ENCODE data around the gene METTL1.

The METTL1 gene

DNA sequence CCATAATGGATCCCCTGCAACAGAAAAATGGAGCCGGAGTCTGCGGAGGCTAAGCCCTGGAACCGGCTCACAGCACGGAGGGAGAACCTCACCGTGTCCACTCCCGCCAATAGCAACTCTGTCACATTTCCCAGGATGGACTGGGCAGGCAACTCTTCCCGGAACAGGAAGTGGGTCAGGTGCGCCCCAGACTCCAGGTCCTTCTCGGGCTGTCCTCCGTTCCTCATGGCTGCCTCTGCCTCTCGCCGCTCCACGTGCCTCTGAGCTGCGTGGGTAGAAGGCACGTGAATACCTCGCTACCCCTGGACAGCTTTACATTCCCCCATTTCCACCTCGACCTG lies 7.3 kb downstream of the METTL1 start:
- TF ChIP-seq CTCF (IDR thresholded peaks at IDR 0.05; ENCODE audit: insufficient read depth, low read length, poor library complexity, severe bottlenecking) (no peak), EZH2phosphoT487 (conservative IDR thresholded peaks at IDR 0.05; ENCODE audit: low read length) (no peak)
- H3K36me3 ChIP-seq (ENCODE audit: low read length): no peaks in the 10 kb centered on the region
- no peaks in the 10 kb centered on the region for H3K9me2 ChIP-seq (replicated peaks; ENCODE audit: insufficient read depth, low read length)
- no peaks in the 10 kb centered on the region for H3K79me2 ChIP-seq (ENCODE audit: insufficient read depth, low read length)
- H3K9ac ChIP-seq (ENCODE audit: low read length): peak overlapping the region; percentile 36
- H4K20me1 ChIP-seq (ENCODE audit: low read depth, low read length): peaks cover 8% of the 10 kb centered on the region
- no peaks in the 10 kb centered on the region for H3K27me3 ChIP-seq (ENCODE audit: low read length)
- H3F3A ChIP-seq (ENCODE audit: insufficient read depth): no peaks in the 10 kb centered on the region
- peak overlapping the region; percentile 76 for H2AFZ ChIP-seq (ENCODE audit: low read depth, low read length, severe bottlenecking)
- no peak overlapping the region for H3K27ac ChIP-seq (ENCODE audit: low read depth, low read length)
- no peaks in the 10 kb centered on the region for H3K9me3 ChIP-seq (ENCODE audit: insufficient read depth, low read length)
- peak overlapping the region; percentile 52 for H3K4me2 ChIP-seq (ENCODE audit: low read depth, low read length, poor library complexity, severe bottlenecking)
- peak overlapping the region; percentile 36 for H3K4me3 ChIP-seq (ENCODE audit: insufficient read depth, low read length, poor library complexity, severe bottlenecking)

- Histone ChIP-seq H3K27me3 (ENCODE audit: low read length) (no peaks in the 10 kb centered on the region), H3K9me2 (replicated peaks; ENCODE audit: insufficient read depth, low read length) (no peaks in the 10 kb centered on the region), H2AFZ (ENCODE audit: low read depth, low read length, severe bottlenecking) (no peak overlapping the region), H3K4me3 (ENCODE audit: insufficient read depth, low read length, poor library complexity, severe bottlenecking) (no peak overlapping the region), H3K9ac (ENCODE audit: low read length) (no peak overlapping the region), H3F3A (ENCODE audit: insufficient read depth) (no peaks in the 10 kb centered on the region), H3K27ac (ENCODE audit: low read depth, low read length) (no peak overlapping the region), H3K79me2 (ENCODE audit: insufficient read depth, low read length) (no peaks in the 10 kb centered on the region), H3K36me3 (ENCODE audit: low read length) (no peaks in the 10 kb centered on the region), H3K4me2 (ENCODE audit: low read depth, low read length, poor library complexity, severe bottlenecking) (peak overlapping the region; percentile 52), H4K20me1 (ENCODE audit: low read depth, low read length) (peaks cover 8% of the 10 kb centered on the region), H3K9me3 (ENCODE audit: insufficient read depth, low read length) (no peaks in the 10 kb centered on the region)
- no peak for TF ChIP-seq CTCF (IDR thresholded peaks at IDR 0.05; ENCODE audit: insufficient read depth, low read length, poor library complexity, severe bottlenecking)
Measured at GRCh38 chr12:57763881-57764661, 7.8 kb downstream of the METTL1 start.

GRCh38 chr12:57762463-57762862 lies 9.4 kb downstream of the METTL1 start:
- H3K79me2 ChIP-seq (ENCODE audit: insufficient read depth, low read length): no peaks in the 10 kb centered on the region
- H3K27ac ChIP-seq (ENCODE audit: low read depth, low read length): no peak overlapping the region
- no peaks in the 10 kb centered on the region for H3K36me3 ChIP-seq (ENCODE audit: low read length)
- no peaks in the 10 kb centered on the region for H3F3A ChIP-seq (ENCODE audit: insufficient read depth)
- no peak overlapping the region for H3K4me3 ChIP-seq (ENCODE audit: insufficient read depth, low read length, poor library complexity, severe bottlenecking)
- H3K9me2 ChIP-seq (replicated peaks; ENCODE audit: insufficient read depth, low read length): no peaks in the 10 kb centered on the region
- no peak overlapping the region for H2AFZ ChIP-seq (ENCODE audit: low read depth, low read length, severe bottlenecking)
- H3K9ac ChIP-seq (ENCODE audit: low read length): no peak overlapping the region
- no peak overlapping the region for H3K4me2 ChIP-seq (ENCODE audit: low read depth, low read length, poor library complexity, severe bottlenecking)
- peaks cover 8% of the 10 kb centered on the region for H4K20me1 ChIP-seq (ENCODE audit: low read depth, low read length)
- no peak for TF ChIP-seq CTCF (IDR thresholded peaks at IDR 0.05; ENCODE audit: insufficient read depth, low read length, poor library complexity, severe bottlenecking)
- no peak for TF ChIP-seq EZH2phosphoT487 (conservative IDR thresholded peaks at IDR 0.05; ENCODE audit: low read length)
- no peaks in the 10 kb centered on the region for H3K27me3 ChIP-seq (ENCODE audit: low read length)
- H3K9me3 ChIP-seq (ENCODE audit: insufficient read depth, low read length): no peaks in the 10 kb centered on the region

All from SU-DHL-6 (cell line).